ENCODE data around the gene ORM2. TPM values are rescaled to one million over a fixed set of nuclear protein-coding genes. Genes with fewer than 3 reads are reported as not detected.
A peak's percentile ranks its signal among the peaks of the same experiment; 100 is the strongest.
"Not testable (repeated sequence)": the region's sequence is repeated elsewhere in the genome, so short reads cannot be mapped to it uniquely, and the experiment has no call there.

The ORM2 gene
- total and polyA plus RNA-seq, 10 donors, result 0.13 to 0.93 (median 0.38) TPM; not detected in 6

DNA sequence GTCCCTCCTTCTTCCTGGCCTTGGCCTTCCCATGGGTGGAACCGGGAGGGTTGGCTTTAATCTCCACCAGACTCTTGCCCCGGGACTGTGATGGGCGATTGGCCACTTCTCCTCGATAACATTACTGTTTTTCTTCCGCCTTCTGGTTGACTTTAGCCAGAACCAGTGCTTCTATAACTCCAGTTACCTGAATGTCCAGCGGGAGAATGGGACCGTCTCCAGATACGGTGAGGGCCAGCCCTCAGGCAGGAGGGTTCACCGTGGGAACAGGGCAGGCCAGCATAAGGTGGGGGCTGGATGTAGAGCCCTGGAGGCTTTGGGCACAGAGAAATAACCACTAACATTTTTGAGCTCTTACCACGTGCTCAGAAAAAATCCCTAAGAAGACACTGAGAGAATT, 967 bp downstream of the ORM2 start:
- intact Hi-C loops (cut with DNase I; ENCODE audit: low total_unique reads), result no loop called here
- H3K36me3 ChIP-seq, result peaks cover 0 to 15% (median 13%) of the 10 kb centered on the region in 6 donors
- H3K4me1 ChIP-seq, result peaks cover 0 to 11% (median 0%) of the 10 kb centered on the region in 6 donors
- WGBS, 5 donors, result 64 to 83% (median 77%) methylated on average over 10 of the region's 10 CpGs
- no peak overlapping the region for H3K4me3 ChIP-seq
- H3K27me3 ChIP-seq (replicated peaks in 1 of 7), result no peaks in the 10 kb centered on the region
- no peak overlapping the region for H3K27ac ChIP-seq
- peaks cover 0 to 4% (median 0%) of the 10 kb centered on the region in 8 donors for H3K9me3 ChIP-seq
- DNase-seq, result peak; percentile 68
- TF ChIP-seq POLR2A (IDR thresholded peaks at IDR 0.05) (no peak), POLR2AphosphoS5 (IDR thresholded peaks at IDR 0.05) (peak in 2 of 3 donors; percentile 40 to 80)
- TF ChIP-seq, protein P1, sequence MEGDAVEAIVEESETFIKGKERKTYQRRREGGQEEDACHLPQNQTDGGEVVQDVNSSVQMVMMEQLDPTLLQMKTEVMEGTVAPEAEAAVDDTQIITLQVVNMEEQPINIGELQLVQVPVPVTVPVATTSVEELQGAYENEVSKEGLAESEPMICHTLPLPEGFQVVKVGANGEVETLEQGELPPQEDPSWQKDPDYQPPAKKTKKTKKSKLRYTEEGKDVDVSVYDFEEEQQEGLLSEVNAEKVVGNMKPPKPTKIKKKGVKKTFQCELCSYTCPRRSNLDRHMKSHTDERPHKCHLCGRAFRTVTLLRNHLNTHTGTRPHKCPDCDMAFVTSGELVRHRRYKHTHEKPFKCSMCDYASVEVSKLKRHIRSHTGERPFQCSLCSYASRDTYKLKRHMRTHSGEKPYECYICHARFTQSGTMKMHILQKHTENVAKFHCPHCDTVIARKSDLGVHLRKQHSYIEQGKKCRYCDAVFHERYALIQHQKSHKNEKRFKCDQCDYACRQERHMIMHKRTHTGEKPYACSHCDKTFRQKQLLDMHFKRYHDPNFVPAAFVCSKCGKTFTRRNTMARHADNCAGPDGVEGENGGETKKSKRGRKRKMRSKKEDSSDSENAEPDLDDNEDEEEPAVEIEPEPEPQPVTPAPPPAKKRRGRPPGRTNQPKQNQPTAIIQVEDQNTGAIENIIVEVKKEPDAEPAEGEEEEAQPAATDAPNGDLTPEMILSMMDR (IDR thresholded peaks at IDR 0.05 in 8 of 11, conservative IDR thresholded peaks at IDR 0.05 in 3 of 11), result no peak

DNA sequence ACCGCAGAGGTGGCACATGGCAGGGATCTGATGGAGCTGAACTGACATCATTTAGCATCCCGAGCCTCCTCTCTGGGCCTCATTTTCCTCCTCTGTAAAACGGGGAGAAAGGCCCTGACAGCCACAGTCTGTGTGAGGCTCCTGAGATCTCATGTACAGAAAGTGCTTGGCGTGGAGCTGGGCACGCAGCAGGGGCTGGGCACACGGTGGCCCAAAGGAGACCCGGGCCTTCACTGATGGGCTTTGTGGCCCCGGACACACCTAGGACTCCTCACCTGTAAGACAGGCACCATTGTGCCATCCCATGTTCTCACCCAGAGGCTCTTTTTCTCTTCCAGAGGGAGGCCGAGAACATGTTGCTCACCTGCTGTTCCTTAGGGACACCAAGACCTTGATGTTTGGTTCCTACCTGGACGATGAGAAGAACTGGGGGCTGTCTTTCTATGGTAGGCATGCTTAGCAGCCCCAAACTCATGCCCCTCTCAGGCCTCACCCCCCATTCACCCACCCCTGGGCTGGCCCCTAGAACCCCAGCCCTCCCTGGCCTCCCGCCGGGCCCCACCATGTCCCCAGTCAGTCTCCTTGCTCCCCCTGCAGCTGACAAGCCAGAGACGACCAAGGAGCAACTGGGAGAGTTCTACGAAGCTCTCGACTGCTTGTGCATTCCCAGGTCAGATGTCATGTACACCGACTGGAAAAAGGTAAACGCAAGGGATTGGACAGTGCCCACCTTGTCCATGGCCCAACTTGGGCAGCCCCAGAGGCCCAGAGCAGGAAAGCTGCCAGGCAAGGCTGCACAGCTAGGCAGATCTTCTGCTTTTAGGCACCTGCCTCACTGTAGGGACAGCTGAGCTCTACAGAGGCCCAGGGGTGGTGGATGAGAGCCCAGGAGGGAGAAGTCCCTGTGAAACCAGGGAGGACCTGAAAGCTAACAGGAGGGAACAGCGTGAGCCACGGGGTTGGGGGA, 1.8 kb downstream of the ORM2 start:
- 76 to 87% (median 82%) methylated on average over 10 to 15 of the region's 19 CpGs for WGBS, 5 donors
- peak; percentile 53 to 82 (median 73) for TF ChIP-seq POLR2AphosphoS5 (IDR thresholded peaks at IDR 0.05)

DNA sequence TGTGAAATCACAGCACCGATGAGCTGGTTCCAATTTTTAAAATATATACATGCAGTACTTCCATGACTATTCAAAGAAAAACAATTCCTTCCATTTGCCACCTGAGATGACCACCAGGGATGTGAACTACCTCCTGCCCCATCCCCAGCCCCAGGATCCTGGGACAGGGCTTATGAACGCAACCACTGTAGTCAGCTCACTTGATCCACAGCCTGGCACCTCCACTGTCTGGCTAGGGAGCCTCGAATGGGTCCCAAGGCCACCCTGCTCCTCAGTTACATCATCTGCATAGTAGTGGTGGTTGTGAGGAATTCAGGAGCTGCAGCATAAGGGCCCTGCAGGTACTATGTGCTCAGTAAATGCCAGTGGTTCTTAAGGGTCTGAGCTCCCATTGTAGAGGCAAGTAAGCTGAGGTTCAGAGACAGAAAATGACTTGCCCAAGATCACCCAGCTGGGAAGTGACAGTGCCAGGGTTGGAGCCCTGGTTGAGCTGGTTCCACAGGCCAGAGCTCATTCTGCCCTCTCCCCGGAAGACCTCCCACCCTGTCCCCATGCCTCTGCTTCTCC, 2.9 kb downstream of the ORM2 start:
- WGBS, 5 donors, result 73 to 92% (median 82%) methylated on average over 3 to 4 of the region's 4 CpGs
- not testable (repeated sequence) for H3K9me3 ChIP-seq

More for the DNA sequence above, 1.8 kb downstream of the ORM2 start:
- H3K27ac ChIP-seq; H3K9me3 ChIP-seq; intact Hi-C loops (cut with DNase I; ENCODE audit: low total_unique reads); H3K27me3 ChIP-seq (replicated peaks in 1 of 7); H3K4me3 ChIP-seq: not testable (repeated sequence)
- H3K4me1 ChIP-seq, result peaks cover 0 to 11% (median 0%) of the 10 kb centered on the region in 6 donors
- H3K36me3 ChIP-seq, result peaks cover 0 to 24% (median 22%) of the 10 kb centered on the region in 6 donors
- DNase-seq, result peak; percentile 74

DNA sequence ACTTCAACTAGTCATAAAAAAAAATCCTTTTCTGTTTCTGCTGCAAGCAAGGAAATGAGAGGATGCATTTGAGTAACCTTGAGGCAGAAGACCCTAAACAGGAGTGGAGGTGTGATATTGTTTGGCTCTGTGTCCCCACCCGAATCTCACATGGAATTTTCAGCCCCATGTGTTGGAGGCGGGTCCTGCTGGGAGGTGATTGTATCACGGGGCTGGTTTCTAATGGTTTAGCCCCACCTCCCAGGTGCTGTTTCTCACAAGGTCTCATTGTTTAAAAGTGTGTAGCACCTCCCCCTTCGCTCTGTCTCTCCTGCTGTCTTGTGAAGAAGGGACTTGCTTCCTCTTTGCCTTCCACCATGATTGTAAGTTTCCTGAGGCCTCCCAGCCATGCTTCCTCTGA, 4.0 kb downstream of the ORM2 start:
- H3K4me1 ChIP-seq, result peaks cover 0 to 15% (median 0%) of the 10 kb centered on the region in 6 donors
- DNase-seq; H3K27me3 ChIP-seq (replicated peaks in 1 of 7); intact Hi-C loops (cut with DNase I; ENCODE audit: low total_unique reads); H3K27ac ChIP-seq; H3K9me3 ChIP-seq; H3K4me3 ChIP-seq: not testable (repeated sequence)
- H3K36me3 ChIP-seq, result peaks cover 3 to 46% (median 44%) of the 10 kb centered on the region in 6 donors
- TF ChIP-seq POLR2AphosphoS5 (IDR thresholded peaks at IDR 0.05), result peak in 1 of 3 donors; percentile 34
- WGBS, 5 donors, result 63 to 94% (median 84%) methylated on average over 2 to 3 of the region's 4 CpGs

More for the DNA sequence above, 2.9 kb downstream of the ORM2 start:
- peaks cover 0 to 11% (median 0%) of the 10 kb centered on the region in 6 donors for H3K4me1 ChIP-seq
- intact Hi-C loops (cut with DNase I; ENCODE audit: low total_unique reads); H3K27me3 ChIP-seq (replicated peaks in 1 of 7); H3K4me3 ChIP-seq; H3K27ac ChIP-seq: not testable (repeated sequence)
- peaks cover 0 to 34% (median 32%) of the 10 kb centered on the region in 6 donors for H3K36me3 ChIP-seq
- DNase-seq, result peak; percentile 74
- TF ChIP-seq POLR2AphosphoS5 (IDR thresholded peaks at IDR 0.05), result peak in 2 of 3 donors; percentile 48 to 89

DNA sequence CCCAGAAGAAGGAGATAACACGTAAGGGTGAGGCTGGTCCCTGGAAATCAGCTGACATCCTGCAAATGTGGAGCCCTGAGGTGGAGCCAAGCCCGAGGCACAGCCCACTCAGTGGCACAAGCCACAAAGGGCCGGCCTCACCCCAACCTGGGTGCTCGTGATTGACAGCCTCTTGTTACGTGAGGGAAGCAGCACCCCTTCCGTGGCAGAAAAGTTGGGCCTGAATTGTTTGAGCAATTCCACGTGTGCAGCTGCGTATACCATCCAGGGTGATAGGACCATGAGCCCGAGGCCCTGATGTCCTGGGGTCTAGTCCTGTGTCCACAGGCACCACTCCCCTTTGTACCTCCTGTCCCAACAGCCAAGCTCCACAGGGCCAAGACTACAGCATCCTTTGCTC, 4.8 kb downstream of the ORM2 start:
- TF ChIP-seq POLR2A (IDR thresholded peaks at IDR 0.05), result no peak
- peak; percentile 70 to 82 (median 77) for TF ChIP-seq POLR2AphosphoS5 (IDR thresholded peaks at IDR 0.05)
- peaks cover 0 to 4% (median 0%) of the 10 kb centered on the region in 8 donors for H3K9me3 ChIP-seq
- no peak for DNase-seq
- H3K27ac ChIP-seq, result peak overlapping the region in 1 of 8 donors; percentile 24
- WGBS, 5 donors, result 80 to 93% (median 90%) methylated on average over 7 to 9 of the region's 9 CpGs; no CpG with 5 or more reads in 1 of the 5 donors
- H3K27me3 ChIP-seq (replicated peaks in 1 of 7), result no peaks in the 10 kb centered on the region
- peaks cover 3 to 54% (median 52%) of the 10 kb centered on the region in 6 donors for H3K36me3 ChIP-seq
- intact Hi-C loops (cut with DNase I; ENCODE audit: low total_unique reads), result no loop called here
- H3K4me1 ChIP-seq, result peaks cover 0 to 23% (median 4%) of the 10 kb centered on the region in 6 donors
- no peak overlapping the region for H3K4me3 ChIP-seq
